Measurements from ENCODE around the gene IGSF8.
"Not testable (repeated sequence)": the region's sequence is repeated elsewhere in the genome, so short reads cannot be mapped to it uniquely, and the experiment has no call there.

IGSF8 gene

GRCh38 chr1:160061369-160062229 is 36.8 kb downstream of the IGSF8 start:
- peak; percentile 14 for TF ChIP-seq CTCF (IDR thresholded peaks at IDR 0.05; ENCODE audit: low read depth, low read length, missing control alignments)
- no peak overlapping the region for H3K4me3 ChIP-seq (ENCODE audit: low read depth, low read length)
- DNase-seq (ENCODE audit: low read depth), result no peak

GRCh38 chr1:160058087-160058486 is 40.3 kb downstream of the IGSF8 start:
- DNase-seq (ENCODE audit: low read depth), result no peak
- H3K4me3 ChIP-seq (ENCODE audit: low read depth, low read length), result no peak overlapping the region
- peak; percentile 34 for TF ChIP-seq CTCF (IDR thresholded peaks at IDR 0.05; ENCODE audit: low read depth, low read length, missing control alignments)

GRCh38 chr1:160056648-160057169 is 41.7 kb downstream of the IGSF8 start:
- H3K4me3 ChIP-seq (ENCODE audit: low read depth, low read length), result no peak overlapping the region
- no peak for DNase-seq (ENCODE audit: low read depth)
- no peak for TF ChIP-seq CTCF (IDR thresholded peaks at IDR 0.05; ENCODE audit: low read depth, low read length, missing control alignments)

- no peak for DNase-seq (ENCODE audit: low read depth)
- no peak overlapping the region for H3K4me3 ChIP-seq (ENCODE audit: low read depth, low read length)
- no peak for TF ChIP-seq CTCF (IDR thresholded peaks at IDR 0.05; ENCODE audit: low read depth, low read length, missing control alignments)
Measured at GRCh38 chr1:160053548-160054365, 44.7 kb downstream of the IGSF8 start.

- DNase-seq (ENCODE audit: low read depth), result no peak
- H3K4me3 ChIP-seq (ENCODE audit: low read depth, low read length), result no peak overlapping the region
- no peak for TF ChIP-seq CTCF (IDR thresholded peaks at IDR 0.05; ENCODE audit: low read depth, low read length, missing control alignments)
Measured at GRCh38 chr1:160052936-160053335, 45.5 kb downstream of the IGSF8 start.

- H3K4me3 ChIP-seq (ENCODE audit: low read depth, low read length), result no peak overlapping the region
- no peak for TF ChIP-seq CTCF (IDR thresholded peaks at IDR 0.05; ENCODE audit: low read depth, low read length, missing control alignments)
- DNase-seq (ENCODE audit: low read depth), result no peak
Measured at GRCh38 chr1:160050619-160051018, 47.8 kb downstream of the IGSF8 start.

- not testable (repeated sequence) for H3K4me3 ChIP-seq (ENCODE audit: low read depth, low read length); DNase-seq (ENCODE audit: low read depth)
Measured at GRCh38 chr1:160050182-160050581, 48.2 kb downstream of the IGSF8 start.
